ENCODE measurements around the gene CPA4.

CPA4 gene

GRCh38 chr7:130346177-130346905, 53.4 kb downstream of the CPA4 start:
- DNase-seq = no peak

DNA sequence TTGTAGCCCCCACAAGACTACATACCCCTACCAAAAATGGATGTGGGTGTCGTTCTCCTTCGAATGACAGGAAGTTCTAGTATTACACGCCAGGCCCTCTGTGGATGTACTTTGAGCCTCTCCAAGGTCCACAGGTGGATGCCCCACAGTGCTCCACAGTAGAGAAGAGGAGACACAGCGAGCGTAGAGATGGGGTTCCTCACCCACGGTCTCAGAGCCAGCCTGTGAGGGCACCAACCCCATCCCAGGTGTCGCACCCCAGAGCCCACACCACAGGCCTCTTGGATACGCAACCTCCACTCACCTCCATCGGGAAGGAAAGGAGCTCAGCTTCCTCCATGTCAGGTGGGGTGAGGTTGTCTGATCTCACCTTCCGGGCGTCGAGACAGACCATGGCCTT, 54.0 kb downstream of the CPA4 start:
- DNase-seq = no peak

- DNase-seq = peak; percentile 76
Observed at GRCh38 chr7:130349911-130350782, 57.2 kb downstream of the CPA4 start.

- DNase-seq = peak; percentile 58
Observed at GRCh38 chr7:130350945-130351790, 58.2 kb downstream of the CPA4 start.

GRCh38 chr7:130351791-130352090, 58.8 kb downstream of the CPA4 start:
- DNase-seq = no peak

- peak; percentile 78 for DNase-seq
Observed at GRCh38 chr7:130352194-130353074, 59.5 kb downstream of the CPA4 start.

- no peak for DNase-seq
Observed at GRCh38 chr7:130353196-130353595, 60.2 kb downstream of the CPA4 start.

DNA sequence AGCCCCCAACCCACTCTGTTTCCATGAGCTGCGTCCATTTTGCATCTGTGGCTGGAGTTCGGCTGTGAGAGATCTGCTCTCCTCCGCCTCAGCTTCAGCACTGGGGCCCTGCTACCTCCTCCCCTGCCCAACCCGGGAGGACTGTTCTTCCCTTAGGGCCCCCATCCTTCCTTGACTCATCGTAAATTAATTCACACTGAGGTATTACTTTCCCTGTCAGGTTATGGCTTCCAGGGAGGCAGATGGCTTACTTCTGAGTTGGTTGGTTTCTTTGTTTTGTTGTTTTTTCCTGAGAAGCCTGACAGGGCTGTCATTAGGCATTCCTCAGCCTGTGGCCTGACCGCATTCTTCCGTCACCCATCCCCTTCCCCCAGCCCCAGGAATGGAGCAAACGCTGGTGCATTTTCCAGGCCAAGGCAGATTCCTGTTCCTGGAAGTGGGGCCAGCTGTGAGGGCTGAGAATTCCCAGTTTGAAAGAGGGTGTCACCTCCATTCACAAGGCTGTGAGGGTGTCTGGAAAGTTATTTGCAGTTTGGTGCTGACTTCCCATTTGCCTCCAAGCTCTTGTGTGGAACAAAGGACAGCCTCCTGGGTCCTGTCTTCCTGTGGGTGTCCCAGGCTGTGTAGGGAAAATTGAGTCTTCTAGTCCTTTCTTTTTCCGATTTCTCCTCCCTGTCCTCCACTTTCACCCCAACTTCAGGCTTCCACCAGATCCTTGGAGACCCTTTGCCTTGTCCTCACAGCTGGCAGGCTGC, 63.3 kb downstream of the CPA4 start:
- DNase-seq = peak; percentile 100

GRCh38 chr7:130356876-130357611, 64.1 kb downstream of the CPA4 start:
- peak; percentile 86 for DNase-seq

DNA sequence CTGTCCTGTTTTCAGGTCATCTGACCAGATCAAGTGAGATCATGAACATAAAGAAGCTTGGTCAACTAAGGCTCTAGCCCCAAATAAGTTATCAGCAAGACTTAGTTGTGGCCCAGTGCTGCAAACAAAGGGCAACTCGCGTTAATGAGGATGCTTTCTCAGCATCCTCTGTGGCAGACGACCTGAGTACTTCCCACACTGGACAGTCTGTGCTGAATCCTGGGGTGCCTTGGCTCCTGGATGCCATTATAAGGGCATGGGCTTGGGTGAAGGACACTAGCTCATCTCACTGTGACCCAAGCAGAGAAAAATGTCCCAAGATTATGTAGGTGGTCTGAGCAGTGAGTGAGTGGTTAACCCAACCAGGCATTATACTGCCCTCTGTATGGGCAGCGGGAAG, 65.5 kb downstream of the CPA4 start:
- DNase-seq = no peak

GRCh38 chr7:130359276-130359857, 66.4 kb downstream of the CPA4 start:
- DNase-seq = no peak

- DNase-seq = no peak
Observed at GRCh38 chr7:130360518-130360917, 67.6 kb downstream of the CPA4 start.

GRCh38 chr7:130361681-130362080, 68.7 kb downstream of the CPA4 start:
- no peak for DNase-seq

GRCh38 chr7:130362251-130362816, 69.4 kb downstream of the CPA4 start:
- DNase-seq = no peak

- peak; percentile 99 for DNase-seq
Observed at GRCh38 chr7:130363026-130363847, 70.3 kb downstream of the CPA4 start.

- DNase-seq = no peak
Observed at GRCh38 chr7:130364451-130364850, 71.5 kb downstream of the CPA4 start.

- peak; percentile 45 for DNase-seq
Observed at GRCh38 chr7:130365088-130365487, 72.1 kb downstream of the CPA4 start.

DNA sequence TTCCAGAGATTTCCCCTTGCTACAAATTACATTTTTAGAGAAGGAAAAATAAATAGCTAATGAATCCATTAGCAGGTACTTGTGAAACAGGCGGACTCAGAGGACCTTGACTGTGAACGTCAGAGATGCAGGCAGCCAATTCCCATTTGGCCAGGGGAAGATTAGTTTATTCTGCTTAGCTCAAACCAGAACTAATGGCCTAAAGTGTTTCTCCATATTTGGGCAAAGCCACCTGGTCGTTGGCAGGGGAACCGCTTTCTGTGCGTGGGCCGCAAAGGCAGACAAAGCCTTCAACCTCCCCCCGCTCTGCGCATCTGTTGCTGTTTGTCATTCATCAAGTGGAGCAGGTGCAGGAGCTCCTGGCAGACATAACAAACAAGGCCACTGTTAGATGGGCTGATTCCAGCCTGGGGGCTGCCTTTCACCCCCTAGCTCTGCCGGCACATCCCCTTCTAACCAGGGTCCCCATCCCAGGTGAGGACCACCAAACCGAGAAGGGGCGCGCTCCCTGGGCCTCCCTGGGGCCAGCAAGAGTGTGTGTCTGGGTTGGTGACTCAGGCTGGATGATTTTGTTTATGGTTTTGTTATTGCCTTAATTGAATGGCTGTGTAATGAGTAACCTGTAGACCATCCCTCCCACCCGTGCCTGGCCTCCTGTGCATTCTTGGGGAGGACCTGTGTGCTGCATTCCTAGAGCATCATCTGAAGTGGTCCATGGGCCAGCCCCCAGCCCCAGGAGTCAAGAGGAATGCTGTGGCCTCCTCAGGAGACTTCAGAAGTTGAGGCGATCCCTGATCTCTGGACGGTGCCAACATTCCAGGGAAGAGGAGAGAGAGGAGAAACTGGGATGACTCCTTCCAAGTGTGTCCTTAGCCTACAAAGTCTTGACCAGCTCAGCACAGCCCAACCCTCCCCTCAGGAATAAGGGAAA, 72.8 kb downstream of the CPA4 start:
- peak; percentile 96 for DNase-seq

All from fibroblast of skin of right biceps (primary cell).